ENCODE data around the gene KCNJ11. TPM values are rescaled to one million over a fixed set of nuclear protein-coding genes. Genes with fewer than 3 reads are reported as not detected.

The KCNJ11 gene
- total and polyA plus RNA-seq, 10 of the 15 experiments (the other 5 are each of a cell fraction or from before 2014, with no cell fraction given), result 0.06 to 0.56 (median 0.21) TPM; not detected in 6

GRCh38 chr11:17405232-17406005 is 17.0 kb upstream of the KCNJ11 start:
- SMC1A ChIA-PET (ENCODE audit: uncharacterized antibody, unreplicated experiment), result no interaction called here
- ATAC-seq, result peak; percentile 79
- peaks cover 3% of the 10 kb centered on the region for H3K4me1 ChIP-seq (ENCODE audit: control insufficient read depth, insufficient read depth, low read length)
- no peak overlapping the region for H3K4me2 ChIP-seq (ENCODE audit: control insufficient read depth, insufficient read depth)
- POLR2A ChIA-PET, result no interaction called here
- RAD21 ChIA-PET (ENCODE audit: unreplicated experiment), result no interaction called here
- H3K27me3 ChIP-seq (replicated peaks in 1 of 2; ENCODE audit: control insufficient read depth in 2 of 2, insufficient read depth in 2 of 2, low read length in 1 of 2), result no peaks in the 10 kb centered on the region
- H2AFZ ChIP-seq (ENCODE audit: control insufficient read depth, low read depth, low read length), result 0 out of 2 replicates have a peak overlapping the region, but pooled peaks have one; percentile 1
- no peak overlapping the region for H3K27ac ChIP-seq (ENCODE audit: control insufficient read depth, insufficient read depth)
- in situ Hi-C loops (cut with MboI), result no loop called here
- H3K79me2 ChIP-seq (ENCODE audit: control insufficient read depth, insufficient read depth, low read length), result no peaks in the 10 kb centered on the region
- DNase-seq (ENCODE audit: low read depth, low spot score), result no peak
- no peak for FAIRE-seq
- CTCF ChIA-PET, result no interaction called here
- BruUV-seq (replicated peaks), result no TSS peak
- no peaks in the 10 kb centered on the region for H4K20me1 ChIP-seq (ENCODE audit: control insufficient read depth, insufficient read depth)
- no peaks in the 10 kb centered on the region for H3K36me3 ChIP-seq (ENCODE audit: control insufficient read depth in 2 of 2, insufficient read depth in 2 of 2, low read length in 1 of 2)
- no peak overlapping the region for H3K9ac ChIP-seq (ENCODE audit: control insufficient read depth, insufficient read depth, low read length)
- intact Hi-C loops (cut with micrococcal nuclease; ENCODE audit: unreplicated experiment), result no loop called here
- no peaks in the 10 kb centered on the region for H3K9me3 ChIP-seq (replicated peaks; ENCODE audit: control insufficient read depth, insufficient read depth, low read length)
- 28% methylated on average over 15 of the region's 15 CpGs for WGBS (ENCODE audit: insufficient coverage, insufficient replicate concordance, low lambda C conversion rate, missing lambda C conversion rate)
- no peak overlapping the region for H3K4me3 ChIP-seq
- TF ChIP-seq TCF7 (IDR thresholded peaks at IDR 0.05; ENCODE audit: borderline replicate concordance) (no peak), IRF4 (IDR thresholded peaks at IDR 0.05; ENCODE audit: low read depth, low read length) (no peak), ZZZ3 (IDR thresholded peaks at IDR 0.05; ENCODE audit: control insufficient read depth, insufficient read length, low read depth) (no peak), IKZF1 (conservative IDR thresholded peaks at IDR 0.05) (peak; percentile 38; the same call in 1 of the 2 replicates), BRCA1 (IDR thresholded peaks at IDR 0.05; ENCODE audit: low read depth, low read length) (no peak), BHLHE40 (IDR thresholded peaks at IDR 0.05; ENCODE audit: borderline replicate concordance in 1 of 2, low read depth in 2 of 2, low read length in 1 of 2) (no peak), IKZF2 (IDR thresholded peaks at IDR 0.05) (no peak; a peak in 1 of 4 replicates), BACH1 (IDR thresholded peaks at IDR 0.05; ENCODE audit: borderline replicate concordance) (no peak), TCF12 (IDR thresholded peaks at IDR 0.05; ENCODE audit: low read depth, low read length) (peak; percentile 30; the same call in 1 of the 2 replicates), MEF2B (IDR thresholded peaks at IDR 0.05; ENCODE audit: partially characterized antibody, poor library complexity, severe bottlenecking) (peak; percentile 67), NR2F1 (conservative IDR thresholded peaks at IDR 0.05) (0 out of 2 replicates have a peak, but pooled peaks have one; percentile 29), HDGF (IDR thresholded peaks at IDR 0.05) (no peak), RELB (IDR thresholded peaks at IDR 0.05; ENCODE audit: low read depth) (no peak), PAX5 (IDR thresholded peaks at IDR 0.05; ENCODE audit: borderline replicate concordance, low read depth, low read length) (no peak), CTCF (IDR thresholded peaks at IDR 0.05 in 2 of 3, conservative IDR thresholded peaks at IDR 0.05 in 1 of 3; ENCODE audit: control insufficient read depth in 2 of 3, extremely low read depth in 1 of 3, insufficient read depth in 1 of 3, low read depth in 3 of 3, low read length in 3 of 3) (peak in 1 of 3 experiments; percentile 18; a peak in 1 of 6 replicates), CREM (IDR thresholded peaks at IDR 0.05; ENCODE audit: low read depth) (no peak), SMARCA5 (IDR thresholded peaks at IDR 0.05) (no peak), ZSCAN29 (IDR thresholded peaks at IDR 0.05) (no peak), MAX (IDR thresholded peaks at IDR 0.05; ENCODE audit: low read depth, low read length) (no peak)
